Aorta (tissue), 5 donors: ENCODE results near the gene PROSER3. TPM values are rescaled to one million over a fixed set of nuclear protein-coding genes. Genes with fewer than 3 reads are reported as not detected.

Experiments
- ATAC-seq: fragments of 200-7000 bp; cut with Tn5 transposase; one replicate; pipeline ENCODE4 v1.9.1; 2022; ENCODE audit warnings: moderate library complexity; ENCODE audit not compliant: low FRiP score
- DNase-seq, 2 donors: peaks; one replicate each; pipeline ENCODE4 v3.0.0-alpha.2; 2020
- H3K27ac ChIP-seq, 2 donors: one replicate each; pipeline ENCODE4 v1.5.1; 2013; ENCODE audit warnings: low read length in 2 of 2, mild to moderate bottlenecking in 2 of 2, moderate library complexity in 2 of 2, control low read depth in 1 of 2, inconsistent platforms in 1 of 2, low read depth in 1 of 2
- H3K27me3 ChIP-seq, 2 donors: one replicate each; pipeline ENCODE4 v1.6.1; 2013; ENCODE audit warnings: control low read depth in 1 of 2, low read length in 1 of 2, mild to moderate bottlenecking in 1 of 2, moderate library complexity in 1 of 2; ENCODE audit not compliant: insufficient read depth in 2 of 2, control insufficient read depth in 1 of 2
- H3K36me3 ChIP-seq, 2 donors: one replicate each; pipeline ENCODE4 v1.6.1; 2013; ENCODE audit warnings: control low read depth in 1 of 2, low read length in 1 of 2, mild to moderate bottlenecking in 1 of 2; ENCODE audit not compliant: insufficient read depth in 2 of 2, control insufficient read depth in 1 of 2
- H3K4me1 ChIP-seq, 2 donors: one replicate each; pipeline ENCODE4 v1.6.1; 2013; ENCODE audit warnings: low read length in 2 of 2, control low read depth in 1 of 2, mild to moderate bottlenecking in 1 of 2, moderate library complexity in 1 of 2; ENCODE audit not compliant: insufficient read depth in 2 of 2, control insufficient read depth in 1 of 2
- H3K4me3 ChIP-seq, 2 donors: one replicate each; pipeline ENCODE4 v1.5.1; 2013; ENCODE audit warnings: low read length in 2 of 2, control low read depth in 1 of 2, mild to moderate bottlenecking in 1 of 2
- H3K9me3 ChIP-seq: one replicate; pipeline ENCODE4 v1.6.1; 2013; ENCODE audit warnings: mild to moderate bottlenecking, low read length; ENCODE audit not compliant: control insufficient read depth
- WGBS, 2 donors: extraction: QIAGEN DNeasy Blood & Tissue Kit; methylation state at CpG; one replicate each; pipeline ENCODE4 v1.1.7; 2013; 5-methylcytosine and 5-hydroxymethylcytosine counted together
- intact Hi-C, 2 donors: fragments of 100-400 bp; cut with DNase I; formaldehyde crosslinking; loops; one replicate each; pipeline versions ENCODE4 v1.14.2 to v1.15.0; 2022
- polyA plus RNA-seq, 2 donors: library from polyadenylated mRNA; stranded (reverse); fragments of 200-250 nt; gene quantifications; one replicate each; pipeline ENCODE4 v1.2.3, GENCODE V29; 2013
- total RNA-seq, 2 donors: library from RNA; stranded (reverse); fragmentation: NEBNext Ultra II Directional; extraction: Animal tissue kit (Norgen Biotek cat#: 25700); gene quantifications; one replicate each; pipeline ENCODE4 v1.2.1, GENCODE V29; 2021
- donor health status: healthy with polysubstance abuse.
- donor health status: Bipolar disorder and iron deficiency.
- donor health status: DM: no; HTN: no; CAD: no.
- donor health status: DM: no; HTN: no; CAD: no.
- donor health status: DM: yes; HTN: yes; CAD: no.

Gene PROSER3
- total and polyA plus RNA-seq, 4 donors, result 4.1 to 19.6 (median 18.7) TPM

GRCh38 chr19:35740108-35740422 is 17.9 kb upstream of the PROSER3 start:
- H3K9me3 ChIP-seq, result no peaks in the 10 kb centered on the region
- 2 to 5% methylated on average over 10 to 16 of the region's 16 CpGs for WGBS, 2 donors
- DNase-seq (no peak), ATAC-seq (no peak)
- peak overlapping the region; percentile 29 to 32 for H3K4me3 ChIP-seq
- peaks cover 2 to 5% of the 10 kb centered on the region in 2 donors for H3K36me3 ChIP-seq
- intact Hi-C loops, result loop anchor here in 1 of 2 donors (10.0 kb wide), 1 partner anchor 405 kb away; the partner anchor contains the start of gene CAPNS1
- peak overlapping the region in 1 of 2 donors; percentile 52 for H3K27ac ChIP-seq
- H3K27me3 ChIP-seq, result no peaks in the 10 kb centered on the region
- no peaks in the 10 kb centered on the region for H3K4me1 ChIP-seq

- Histone ChIP-seq H3K36me3 (peaks cover 2 to 5% of the 10 kb centered on the region in 2 donors), H3K9me3 (no peaks in the 10 kb centered on the region), H3K27ac (peak overlapping the region in 1 of 2 donors; percentile 79), H3K27me3 (no peaks in the 10 kb centered on the region), H3K4me1 (no peaks in the 10 kb centered on the region), H3K4me3 (peak overlapping the region; percentile 32 to 59)
- WGBS, 2 donors, result 0% methylated on average over 53 to 63 of the region's 63 CpGs
- peak; percentile 99 for DNase-seq
- ATAC-seq, result peak; percentile 93
- intact Hi-C loops, result loop anchor here in 1 of 2 donors (10.0 kb wide), 1 partner anchor 404 kb away; the partner anchor contains the start of gene CAPNS1
Observed at GRCh38 chr19:35740423-35741202, 17.4 kb upstream of the PROSER3 start.

- no peaks in the 10 kb centered on the region for H3K27me3 ChIP-seq
Observed at GRCh38 chr19:35741203-35741515, 16.8 kb upstream of the PROSER3 start.

GRCh38 chr19:35742121-35742724 is 15.8 kb upstream of the PROSER3 start, which contains the start of gene IGFLR1:
IGFLR1 (minus strand) TSS chr19:35742452; CDS start chr19:35741180, 1,272 bp downstream.
- WGBS, 2 donors, result 82 to 85% methylated on average over 9 of the region's 9 CpGs
- DNase-seq (peak in 1 of 2 donors; percentile 76), ATAC-seq (no peak)
- Histone ChIP-seq H3K4me1 (no peaks in the 10 kb centered on the region), H3K9me3 (no peaks in the 10 kb centered on the region), H3K4me3 (no peak within 1 kb of the TSS), H3K27ac (no peak within 1 kb of the TSS), H3K36me3 (peaks cover 2 to 5% of the 10 kb centered on the region in 2 donors), H3K27me3 (no peaks in the 10 kb centered on the region)
- intact Hi-C loops, result loop anchor here in 1 of 2 donors (10.0 kb wide), 1 partner anchor 403 kb away; the partner anchor contains the start of gene CAPNS1

More at GRCh38 chr19:35741203-35741515, 16.8 kb upstream of the PROSER3 start:
- H3K9me3 ChIP-seq, result no peaks in the 10 kb centered on the region
- ATAC-seq (no peak), DNase-seq (no peak)
- H3K4me1 ChIP-seq, result no peaks in the 10 kb centered on the region
- 1 to 3% methylated on average over 12 of the region's 12 CpGs for WGBS, 2 donors
- H3K4me3 ChIP-seq, result peak overlapping the region; percentile 31 to 59
- H3K27ac ChIP-seq, result peak overlapping the region in 1 of 2 donors; percentile 79
- peaks cover 2 to 5% of the 10 kb centered on the region in 2 donors for H3K36me3 ChIP-seq
- intact Hi-C loops, result loop anchor here in 1 of 2 donors (10.0 kb wide), 1 partner anchor 404 kb away; the partner anchor contains the start of gene CAPNS1

- intact Hi-C loops, result loop anchor here (2.0 to 10.0 kb wide), 2 partner anchors 187 to 401 kb away; partner anchors contain the start of gene CAPNS1 (in 1 of the 2)
- no peaks in the 10 kb centered on the region for H3K27me3 ChIP-seq
- ATAC-seq, result no peak
- WGBS, 2 donors, result 87 to 88% methylated on average over 19 of the region's 19 CpGs
- no peak overlapping the region for H3K4me3 ChIP-seq
- no peak overlapping the region for H3K27ac ChIP-seq
- H3K4me1 ChIP-seq, result no peaks in the 10 kb centered on the region
- DNase-seq, result peak in 1 of 2 donors; percentile 68
- no peaks in the 10 kb centered on the region for H3K9me3 ChIP-seq
- H3K36me3 ChIP-seq, result peaks cover 0 to under 1% of the 10 kb centered on the region in 2 donors
Observed at GRCh38 chr19:35743640-35744429, 14.1 kb upstream of the PROSER3 start.

GRCh38 chr19:35744430-35745327 is 13.3 kb upstream of the PROSER3 start:
- peak overlapping the region; percentile 81 to 93 for H3K4me3 ChIP-seq
- H3K27ac ChIP-seq, result peak overlapping the region; percentile 97
- H3K9me3 ChIP-seq, result no peaks in the 10 kb centered on the region
- no peaks in the 10 kb centered on the region for H3K4me1 ChIP-seq
- intact Hi-C loops, result loop anchor here (2.0 to 10.0 kb wide), 3 partner anchors 186 to 400 kb away; partner anchors contain the start of gene CAPNS1 (in 1 of the 2)
- WGBS, 2 donors, result 6% methylated on average over 40 to 41 of the region's 41 CpGs
- peak; percentile 91 for ATAC-seq
- DNase-seq, result peak; percentile 97
- no peaks in the 10 kb centered on the region for H3K27me3 ChIP-seq
- H3K36me3 ChIP-seq, result no peaks in the 10 kb centered on the region

- H3K27ac ChIP-seq, result peak within 1 kb of the TSS; percentile 97
Observed at GRCh38 chr19:35745328-35746086, 12.5 kb upstream of the PROSER3 start, which contains the start of the genes PSENEN and U2AF1L4. PSENEN (plus strand) TSS chr19:35745651; CDS start chr19:35745931, 280 bp downstream. U2AF1L4 (minus strand) TSS chr19:35745418; CDS start chr19:35745391, 27 bp downstream.

More at GRCh38 chr19:35745328-35746086, 12.5 kb upstream of the PROSER3 start, which contains the start of the genes PSENEN and U2AF1L4:
- ATAC-seq, result peak; percentile 94
- Histone ChIP-seq H3K27me3 (no peaks in the 10 kb centered on the region), H3K36me3 (no peaks in the 10 kb centered on the region), H3K4me1 (no peaks in the 10 kb centered on the region), H3K4me3 (peak within 1 kb of the TSS; percentile 81 to 93), H3K9me3 (no peaks in the 10 kb centered on the region)
- intact Hi-C loops, result loop anchor here (2.0 to 10.0 kb wide), 3 partner anchors 185 to 399 kb away; partner anchors contain the start of gene CAPNS1 (in 1 of the 2)
- 0 to 1% methylated on average over 40 of the region's 40 CpGs for WGBS, 2 donors
- peak; percentile 98 for DNase-seq
